Kidney (tissue), 14 donors: ENCODE data around the gene ICA1L. TPM values are rescaled to one million over a fixed set of nuclear protein-coding genes. Genes with fewer than 3 reads are reported as not detected.

Experiments
- DNase-seq, 5 donors: peaks; one replicate each; pipeline ENCODE4 v3.0.0-alpha.2; 2013 to 2020
- FAIRE-seq: peaks from 2 replicates; lab custom pipeline; 2012; peaks lifted over from hg19 to GRCh38; lab: Jason Lieb, UNC
- H3K27ac ChIP-seq, 2 donors: one replicate each; pipeline ENCODE4 v1.7.0; 2013; ENCODE audit warnings: low read depth in 2 of 2, low read length in 2 of 2, inconsistent platforms in 1 of 2
- H3K27me3 ChIP-seq: one replicate; pipeline ENCODE4 v1.7.1; 2013; ENCODE audit warnings: low read length, inconsistent platforms; ENCODE audit not compliant: control insufficient read depth, insufficient read depth
- H3K36me3 ChIP-seq, 3 donors: one replicate each; pipeline versions ENCODE4 v1.7.0 to v1.7.1; 2013; ENCODE audit warnings: low read length in 3 of 3, control low read depth in 1 of 3, inconsistent platforms in 1 of 3; ENCODE audit not compliant: insufficient read depth in 3 of 3, control insufficient read depth in 2 of 3
- H3K4me1 ChIP-seq, 3 donors: one replicate each; pipeline versions ENCODE4 v1.7.0 to v1.7.1; 2013; ENCODE audit warnings: low read length in 3 of 3, inconsistent platforms in 1 of 3, low read depth in 1 of 3; ENCODE audit not compliant: control insufficient read depth in 2 of 3, insufficient read depth in 2 of 3
- H3K4me3 ChIP-seq, 3 donors: one replicate each; pipeline versions ENCODE4 v1.7.0 to v1.8.1; 2013; ENCODE audit warnings: low read length in 3 of 3, control low read depth in 1 of 3, inconsistent platforms in 1 of 3
- H3K9ac ChIP-seq, 3 donors: one replicate each; pipeline versions ENCODE4 v1.7.0 to v1.7.1; 2013; ENCODE audit warnings: low read length in 3 of 3, control low read depth in 1 of 3, inconsistent platforms in 1 of 3
- H3K9me3 ChIP-seq, 3 donors: one replicate each; pipeline versions ENCODE4 v1.7.0 to v1.7.1; 2013; ENCODE audit warnings: low read length in 3 of 3, control low read depth in 1 of 3, inconsistent platforms in 1 of 3; ENCODE audit not compliant: control insufficient read depth in 2 of 3, insufficient read depth in 1 of 3
- intact Hi-C: fragments of 100-400 bp; cut with DNase I; formaldehyde crosslinking; loops from one replicate; pipeline ENCODE4 v1.11.1; 2022
- polyA plus RNA-seq: library from polyadenylated mRNA; stranded (reverse); fragments of 350-450 nt; fragmentation: Illumina TruSeq; extraction: RNeasy Lipid Tissue Mini Kit (QIAGEN cat#74804); gene quantifications from one replicate; pipeline ENCODE4 v1.2.3, GENCODE V29; 2014; ENCODE audit warnings: low read depth, low replicate concordance; ENCODE audit not compliant: insufficient read depth
- total RNA-seq: library from RNA; stranded (reverse); fragmentation: NEBNext Ultra II Directional; extraction: Animal tissue kit (Norgen Biotek cat#: 25700); gene quantifications from one replicate; pipeline ENCODE4 v1.2.1, GENCODE V29; 2021
- TF ChIP-seq, protein P1 (sequence below): IDR thresholded peaks from 3 replicates; pipeline ENCODE4 v1.5.1; 2012; ENCODE audit warnings: mild to moderate bottlenecking, moderate library complexity, borderline replicate concordance; ENCODE audit not compliant: insufficient read depth; ENCODE audit errors: extremely low read depth
- donor health status: control.
- donor health status: control.
- donor health status: control.
- donor health status: control.
- donor health status: control.
- donor health status: DM: yes; HTN: yes; CAD: no.
- donor health status: Normal renal cell carcinoma (clear cell type).

Gene ICA1L
- total and polyA plus RNA-seq, 2 donors from 2014 or later: 1.5 to 9.9 TPM

DNA sequence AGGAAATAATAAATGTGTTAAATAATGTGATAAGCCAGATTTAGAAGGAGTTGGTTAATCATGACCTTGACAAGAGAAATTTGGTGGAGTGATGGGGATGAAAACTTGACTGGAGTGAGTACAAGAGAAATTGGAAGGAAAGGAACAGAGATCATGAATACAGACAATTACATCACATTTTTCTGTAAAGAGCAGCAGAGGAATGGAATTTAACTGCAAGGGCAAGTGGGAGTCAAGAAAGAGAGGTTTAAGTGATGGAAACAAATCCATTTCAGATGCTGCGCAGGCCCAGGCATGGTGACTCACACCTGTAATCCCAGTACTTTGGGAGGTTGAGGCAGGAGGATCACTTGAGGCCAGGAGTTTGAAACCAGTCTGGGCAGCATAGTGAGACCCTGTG lies 46.7 kb downstream of the ICA1L start:
- intact Hi-C loops: no loop called here

DNA sequence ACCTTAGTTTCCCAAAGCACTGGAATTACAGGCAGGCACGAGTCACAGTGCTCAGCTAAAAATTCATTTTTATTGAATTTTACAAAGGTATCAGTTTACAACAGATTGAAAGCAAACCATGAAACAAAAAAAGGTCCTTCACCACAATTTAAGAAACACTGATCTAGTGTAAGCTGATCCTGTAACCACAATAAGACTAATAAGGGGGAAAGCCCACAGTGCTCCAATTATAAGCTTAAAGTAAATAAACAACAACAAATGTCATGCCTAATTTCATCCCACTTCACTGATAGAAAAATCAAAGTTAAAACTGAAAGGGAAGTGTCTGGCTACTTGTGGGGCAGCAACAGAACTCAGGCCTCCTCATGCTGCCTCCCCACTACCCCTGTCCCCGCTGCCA lies 49.2 kb downstream of the ICA1L start:
- no peaks in the 10 kb centered on the region for H3K36me3 ChIP-seq
- no peak overlapping the region for H3K9ac ChIP-seq
- no peaks in the 10 kb centered on the region for H3K27me3 ChIP-seq
- FAIRE-seq (no peak), DNase-seq (no peak)
- no peak overlapping the region for H3K4me3 ChIP-seq
- no peaks in the 10 kb centered on the region for H3K4me1 ChIP-seq
- no peak overlapping the region for H3K27ac ChIP-seq
- no peaks in the 10 kb centered on the region for H3K9me3 ChIP-seq
- TF ChIP-seq, protein P1, sequence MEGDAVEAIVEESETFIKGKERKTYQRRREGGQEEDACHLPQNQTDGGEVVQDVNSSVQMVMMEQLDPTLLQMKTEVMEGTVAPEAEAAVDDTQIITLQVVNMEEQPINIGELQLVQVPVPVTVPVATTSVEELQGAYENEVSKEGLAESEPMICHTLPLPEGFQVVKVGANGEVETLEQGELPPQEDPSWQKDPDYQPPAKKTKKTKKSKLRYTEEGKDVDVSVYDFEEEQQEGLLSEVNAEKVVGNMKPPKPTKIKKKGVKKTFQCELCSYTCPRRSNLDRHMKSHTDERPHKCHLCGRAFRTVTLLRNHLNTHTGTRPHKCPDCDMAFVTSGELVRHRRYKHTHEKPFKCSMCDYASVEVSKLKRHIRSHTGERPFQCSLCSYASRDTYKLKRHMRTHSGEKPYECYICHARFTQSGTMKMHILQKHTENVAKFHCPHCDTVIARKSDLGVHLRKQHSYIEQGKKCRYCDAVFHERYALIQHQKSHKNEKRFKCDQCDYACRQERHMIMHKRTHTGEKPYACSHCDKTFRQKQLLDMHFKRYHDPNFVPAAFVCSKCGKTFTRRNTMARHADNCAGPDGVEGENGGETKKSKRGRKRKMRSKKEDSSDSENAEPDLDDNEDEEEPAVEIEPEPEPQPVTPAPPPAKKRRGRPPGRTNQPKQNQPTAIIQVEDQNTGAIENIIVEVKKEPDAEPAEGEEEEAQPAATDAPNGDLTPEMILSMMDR: no peak
- intact Hi-C loops: no loop called here

More for the DNA sequence above, 46.7 kb downstream of the ICA1L start:
- Histone ChIP-seq H3K4me1 (no peaks in the 10 kb centered on the region), H3K9ac (no peak overlapping the region), H3K4me3 (no peak overlapping the region), H3K27ac (no peak overlapping the region), H3K9me3 (no peaks in the 10 kb centered on the region), H3K36me3 (no peaks in the 10 kb centered on the region), H3K27me3 (no peaks in the 10 kb centered on the region)
- FAIRE-seq (no peak), DNase-seq (no peak)
- TF ChIP-seq, protein P1: no peak

DNA sequence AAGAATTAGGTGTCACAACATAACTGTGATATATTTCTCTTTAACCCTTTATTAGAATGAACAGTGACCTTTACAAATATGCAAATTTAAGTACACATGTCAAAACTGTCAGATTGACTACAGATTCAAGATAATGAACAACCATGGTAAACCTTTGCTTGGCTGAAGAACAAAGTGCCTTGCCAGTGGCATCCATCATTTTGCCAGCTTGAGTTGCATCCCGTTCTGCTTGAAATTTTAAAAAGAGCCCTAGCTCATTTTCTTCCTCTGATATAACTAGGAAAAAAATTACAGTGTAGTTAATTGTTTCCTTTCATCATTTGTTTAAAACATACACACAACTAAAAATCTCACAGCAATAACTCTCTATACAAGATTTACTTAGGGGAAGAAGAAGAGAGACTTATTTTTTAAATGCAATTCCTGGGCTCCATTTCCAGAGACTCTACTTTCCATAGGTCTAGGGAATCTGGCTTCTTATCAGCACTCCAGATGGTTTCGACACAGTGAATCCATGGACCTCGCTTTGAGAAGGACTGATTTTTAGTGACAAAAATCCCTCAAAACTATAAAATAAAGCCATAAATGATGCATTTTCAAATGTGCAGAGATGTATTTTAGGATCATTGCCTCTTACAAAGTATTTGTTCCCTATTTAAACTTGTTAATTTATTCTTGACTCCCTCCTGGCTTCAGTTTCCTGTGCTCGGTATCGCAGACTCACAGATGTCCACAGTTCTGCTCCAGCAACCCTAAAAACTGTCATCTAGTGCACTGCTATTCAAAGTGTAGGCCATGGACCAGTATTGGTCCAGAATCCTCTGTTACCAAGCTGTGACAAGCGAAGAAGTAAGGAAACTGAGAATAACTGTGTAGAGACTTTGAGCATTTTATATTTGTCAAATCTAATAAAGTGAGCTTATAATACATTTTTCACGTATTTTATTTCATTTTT lies 50.1 kb downstream of the ICA1L start:
- Histone ChIP-seq H3K27me3 (no peaks in the 10 kb centered on the region), H3K36me3 (no peaks in the 10 kb centered on the region), H3K4me1 (no peaks in the 10 kb centered on the region), H3K9ac (no peak overlapping the region), H3K9me3 (no peaks in the 10 kb centered on the region), H3K4me3 (no peak overlapping the region), H3K27ac (no peak overlapping the region)
- DNase-seq (no peak), FAIRE-seq (no peak)
- TF ChIP-seq, protein P1: no peak
- intact Hi-C loops: no loop called here
